IPS-18c (cell line): ENCODE results near the gene C1QTNF5.
"Not testable (repeated sequence)": the region's sequence is repeated elsewhere in the genome, so short reads cannot be mapped to it uniquely, and the experiment has no call there.

ENCODE experiments used
- H3K4me3 ChIP-seq: 2 replicates; pipeline ENCODE4 v1.7.0; 2013; ENCODE audit warnings: low read depth, mild to moderate bottlenecking, low read length, moderate library complexity; ENCODE audit not compliant: insufficient read depth
- H3K9me3 ChIP-seq: one replicate; pipeline ENCODE4 v1.6.1; 2013; ENCODE audit warnings: mild to moderate bottlenecking, low read length, moderate library complexity; ENCODE audit not compliant: control insufficient read depth, insufficient read depth

The C1QTNF5 gene

GRCh38 chr11:119340335-119341221, at the start of gene C1QTNF5:
TSS of gene C1QTNF5 (minus strand) at chr11:119340883. CDS start at chr11:119340397, 486 bp downstream.
- Histone ChIP-seq H3K9me3 (peaks cover 4% of the 10 kb centered on the region), H3K4me3 (peak within 1 kb of the TSS; percentile 65)

GRCh38 chr11:119389611-119390254, 49.0 kb upstream of the C1QTNF5 start:
- no peaks in the 10 kb centered on the region for H3K9me3 ChIP-seq
- H3K4me3 ChIP-seq: no peak overlapping the region

- no peak overlapping the region for H3K4me3 ChIP-seq
- no peaks in the 10 kb centered on the region for H3K9me3 ChIP-seq
Measured at GRCh38 chr11:119388103-119388502, 47.4 kb upstream of the C1QTNF5 start.

- Histone ChIP-seq H3K4me3 (no peak overlapping the region), H3K9me3 (no peaks in the 10 kb centered on the region)
Measured at GRCh38 chr11:119384332-119384731, 43.6 kb upstream of the C1QTNF5 start.

- not testable (repeated sequence) for H3K4me3 ChIP-seq, H3K9me3 ChIP-seq
Measured at GRCh38 chr11:119382513-119382912, 41.8 kb upstream of the C1QTNF5 start.

GRCh38 chr11:119382101-119382500, 41.4 kb upstream of the C1QTNF5 start:
- H3K9me3 ChIP-seq: no peaks in the 10 kb centered on the region
- H3K4me3 ChIP-seq: peak overlapping the region; percentile 71; the same call in 1 of the 2 replicates

- Histone ChIP-seq H3K4me3 (peak within 1 kb of the TSS; percentile 71), H3K9me3 (no peaks in the 10 kb centered on the region)
Measured at GRCh38 chr11:119381181-119381988, 40.7 kb upstream of the C1QTNF5 start, which contains the start of gene USP2. TSS of gene USP2 (minus strand) at chr11:119381690. CDS start at chr11:119373480, 8,210 bp downstream.

GRCh38 chr11:119380827-119381180, 40.1 kb upstream of the C1QTNF5 start:
- Histone ChIP-seq H3K4me3 (peak overlapping the region; percentile 71), H3K9me3 (no peaks in the 10 kb centered on the region)

- peak overlapping the region; percentile 71 for H3K4me3 ChIP-seq
- H3K9me3 ChIP-seq: no peaks in the 10 kb centered on the region
Measured at GRCh38 chr11:119380160-119380826, 39.6 kb upstream of the C1QTNF5 start.

GRCh38 chr11:119378851-119379465, 38.3 kb upstream of the C1QTNF5 start:
- H3K4me3 ChIP-seq: peak overlapping the region; percentile 22; the same call in 1 of the 2 replicates
- H3K9me3 ChIP-seq: no peaks in the 10 kb centered on the region

- peak overlapping the region; percentile 22; the same call in 1 of the 2 replicates for H3K4me3 ChIP-seq
- H3K9me3 ChIP-seq: no peaks in the 10 kb centered on the region
Measured at GRCh38 chr11:119377961-119378667, 37.4 kb upstream of the C1QTNF5 start.

GRCh38 chr11:119377112-119377901, 36.6 kb upstream of the C1QTNF5 start:
- no peak overlapping the region for H3K4me3 ChIP-seq
- no peaks in the 10 kb centered on the region for H3K9me3 ChIP-seq

- H3K4me3 ChIP-seq: no peak overlapping the region; the same call in 1 of the 2 replicates
- H3K9me3 ChIP-seq: no peaks in the 10 kb centered on the region
Measured at GRCh38 chr11:119376197-119376847, 35.6 kb upstream of the C1QTNF5 start.

GRCh38 chr11:119375337-119376196, 34.9 kb upstream of the C1QTNF5 start:
- H3K4me3 ChIP-seq: no peak overlapping the region; the same call in 1 of the 2 replicates

More at GRCh38 chr11:119375337-119376196, 34.9 kb upstream of the C1QTNF5 start:
- peaks cover 3% of the 10 kb centered on the region for H3K9me3 ChIP-seq
